ENCODE data around the gene KLHDC4. TPM values are rescaled to one million over a fixed set of nuclear protein-coding genes. Genes with fewer than 3 reads are reported as not detected.
A peak's percentile ranks its signal among the peaks of the same experiment; 100 is the strongest.

Gene KLHDC4
- total and polyA plus RNA-seq, 2 of the 4 experiments (the other 2 are of a cell fraction), result 13.6 to 19.0 TPM

- in situ Hi-C loops (cut with MboI; ENCODE audit: low sequenced_read_pairs), result no loop called here
- Histone ChIP-seq H3K27me3 (ENCODE audit: control insufficient read depth, insufficient read depth, low read length) (peaks cover 15% of the 10 kb centered on the region; the same call in 1 of the 2 replicates), H2BK5ac (ENCODE audit: low read depth, low read length, poor library complexity, severe bottlenecking) (no peak overlapping the region), H3K9me1 (ENCODE audit: insufficient read depth, low read length) (no peaks in the 10 kb centered on the region), H4K91ac (ENCODE audit: insufficient read depth, low read depth, low read length) (no peak overlapping the region), H4K20me1 (ENCODE audit: insufficient read depth, low read length) (no peaks in the 10 kb centered on the region), H3K36me3 (ENCODE audit: control insufficient read depth, insufficient read depth, low read length) (no peaks in the 10 kb centered on the region), H3K4ac (ENCODE audit: low read depth, low read length) (no peak overlapping the region), H2BK20ac (ENCODE audit: low read depth, low read length) (no peak overlapping the region), H4K8ac (ENCODE audit: low read depth in 2 of 2, low read length in 2 of 2) (no peak overlapping the region), H4K5ac (ENCODE audit: low read depth, low read length) (no peak overlapping the region), H3K18ac (ENCODE audit: low read depth, low read length) (no peak overlapping the region), H3K79me1 (ENCODE audit: low read depth in 1 of 2, low read length in 2 of 2) (no peaks in the 10 kb centered on the region), H2BK120ac (ENCODE audit: low read depth, low read length) (no peak overlapping the region), H3K27ac (ENCODE audit: insufficient read depth, low read length) (no peak overlapping the region), H3K9ac (ENCODE audit: low read depth, low read length) (no peak overlapping the region), H2AFZ (replicated peaks; ENCODE audit: low read length, poor library complexity) (no peak overlapping the region), H3K4me2 (ENCODE audit: low read depth, low read length) (no peak overlapping the region), H3K4me1 (ENCODE audit: control insufficient read depth, insufficient read depth, low read length) (peaks cover 9% of the 10 kb centered on the region), H3K4me3 (ENCODE audit: insufficient read depth, low read depth, low read length) (no peak overlapping the region), H2AK5ac (ENCODE audit: low read depth, low read length) (no peak overlapping the region), H3K14ac (replicated peaks; ENCODE audit: low read depth, low read length) (no peak overlapping the region), H3K9me3 (ENCODE audit: control insufficient read depth, insufficient read depth, low read length) (no peaks in the 10 kb centered on the region), H3K56ac (ENCODE audit: extremely low read depth, insufficient read depth, low read length) (no peak overlapping the region), H2AK9ac (replicated peaks; ENCODE audit: low read depth, low read length, poor library complexity) (peak overlapping the region; percentile 42), H3K23ac (ENCODE audit: low read depth, low read length) (no peak overlapping the region), H2BK15ac (ENCODE audit: low read depth, low read length) (no peak overlapping the region)
- DNase-seq, result no peak
- intact Hi-C loops (cut with micrococcal nuclease), result no loop called here
- no TSS peak for BruUV-seq (replicated peaks)
- POLR2A ChIA-PET (ENCODE audit: unreplicated experiment), result no interaction called here
- 80% methylated on average over 7 of the region's 24 CpGs; no CpG with 5 or more reads in 1 of the 2 experiments for WGBS, 2 experiments (ENCODE audit: extremely low coverage in 2 of 2, insufficient read length in 1 of 2)
- CTCF ChIA-PET, result no interaction called here
- dilution Hi-C loops (cut with HindIII; ENCODE audit: low sequenced_read_pairs, unreplicated experiment), result no loop called here
- no peak for ATAC-seq (ENCODE audit: low read depth)
- TF ChIP-seq CTCF (conservative IDR thresholded peaks at IDR 0.05; ENCODE audit: low read depth, low read length) (no peak), USF2 (IDR thresholded peaks at IDR 0.05; ENCODE audit: low read depth, low read length) (no peak), POLR2A (IDR thresholded peaks at IDR 0.05; ENCODE audit: low read depth, low read length) (no peak), RFX5 (IDR thresholded peaks at IDR 0.05; ENCODE audit: low read depth, low read length) (no peak), NFE2L2 (IDR thresholded peaks at IDR 0.05; ENCODE audit: low read depth, low read length) (no peak), CHD1 (IDR thresholded peaks at IDR 0.05; ENCODE audit: low read depth, low read length) (no peak), CEBPB (IDR thresholded peaks at IDR 0.05; ENCODE audit: low read depth, low read length) (no peak), MXI1 (IDR thresholded peaks at IDR 0.05; ENCODE audit: borderline replicate concordance, low read depth, low read length) (no peak), MAZ (IDR thresholded peaks at IDR 0.05; ENCODE audit: borderline replicate concordance, low read depth, low read length) (no peak)
- TF ChIP-seq, protein P1, sequence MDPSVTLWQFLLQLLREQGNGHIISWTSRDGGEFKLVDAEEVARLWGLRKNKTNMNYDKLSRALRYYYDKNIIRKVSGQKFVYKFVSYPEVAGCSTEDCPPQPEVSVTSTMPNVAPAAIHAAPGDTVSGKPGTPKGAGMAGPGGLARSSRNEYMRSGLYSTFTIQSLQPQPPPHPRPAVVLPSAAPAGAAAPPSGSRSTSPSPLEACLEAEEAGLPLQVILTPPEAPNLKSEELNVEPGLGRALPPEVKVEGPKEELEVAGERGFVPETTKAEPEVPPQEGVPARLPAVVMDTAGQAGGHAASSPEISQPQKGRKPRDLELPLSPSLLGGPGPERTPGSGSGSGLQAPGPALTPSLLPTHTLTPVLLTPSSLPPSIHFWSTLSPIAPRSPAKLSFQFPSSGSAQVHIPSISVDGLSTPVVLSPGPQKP (IDR thresholded peaks at IDR 0.05; ENCODE audit: borderline replicate concordance, low read depth, low read length), result no peak
These were observed 81.6 kb downstream of the KLHDC4 start for GRCh38 chr16:87684106-87684677.

All from IMR-90 (cell line).